Motor neuron (in vitro differentiated cells): ENCODE data around the gene NR3C2. TPM values are rescaled to one million over a fixed set of nuclear protein-coding genes. Genes with fewer than 3 reads are reported as not detected.
A peak's percentile ranks its signal among the peaks of the same experiment; 100 is the strongest.

Source experiments
- ATAC-seq, 8 experiments: fragments of 200-7000 bp; cut with Tn5 transposase; replicated peaks in 6 of 8; 2 replicates each; pipeline ENCODE4 v1.8.0; 2021; ENCODE audit warnings: mild to moderate bottlenecking in 8 of 8, moderate library complexity in 8 of 8
- H3K27ac ChIP-seq, 2 donors: fragments of 250-450 bp; sonication (Bioruptor Pico); 2 replicates each; pipeline ENCODE4 v1.9.0; 2021; ENCODE audit warnings: antibody characterized with exemption in 2 of 2, mild to moderate bottlenecking in 2 of 2, moderate library complexity in 1 of 2
- H3K4me1 ChIP-seq, 2 donors: fragments of 250-450 bp; sonication (Bioruptor Pico); replicated peaks in 1 of 2; 2 replicates each; pipeline ENCODE4 v1.6.1; 2021; ENCODE audit warnings: antibody characterized with exemption in 2 of 2, mild to moderate bottlenecking in 2 of 2, moderate library complexity in 1 of 2
- H3K4me3 ChIP-seq, 5 donors: fragments of 250-450 bp; sonication (Bioruptor Pico); 2 replicates each; pipeline ENCODE4 v1.9.0; 2021; ENCODE audit warnings: antibody characterized with exemption in 5 of 5, mild to moderate bottlenecking in 5 of 5, moderate library complexity in 4 of 5
- WGBS, 10 experiments: fragments of 450-650 bp; shearing (Covaris generic); methylation state at CpG; one replicate each; pipeline ENCODE4 v1.0.0; 2022; 5-methylcytosine and 5-hydroxymethylcytosine counted together
- in situ Hi-C, 9 experiments: fragments of 400-800 bp; cut with MboI; loops; one replicate each; pipeline ENCODE4 v1.15.0; 2021; ENCODE audit warnings: low sequenced_read_pairs in 9 of 9, low pct_unique_long_range_greater_than_20kb in 2 of 9; ENCODE audit not compliant: unreplicated experiment in 9 of 9
- total RNA-seq, 8 experiments: library from RNA; unstranded; fragments of 300-600 nt; gene quantifications; 2 replicates each; pipeline versions ENCODE4 v1.2.3 to v1.2.4, GENCODE V29; 2022

NR3C2 gene
- total RNA-seq, 8 experiments from 2014 or later, result 0.25 to 8.3 (median 1.4) TPM

- no peak overlapping the region for H3K27ac ChIP-seq
- no peak overlapping the region for H3K4me3 ChIP-seq
- in situ Hi-C loops, result no loop called here
- no peak for ATAC-seq
- H3K4me1 ChIP-seq, result peaks cover 0 to under 1% of the 10 kb centered on the region in 2 donors
- WGBS, 10 experiments, result 61 to 100% (median 87%) methylated on average over 2 to 7 of the region's 7 CpGs; no CpG with 5 or more reads in 2 of the 10 experiments
Observed at GRCh38 chr4:148258535-148258934, 183.7 kb downstream of the NR3C2 start.

GRCh38 chr4:148255344-148255720 is 186.9 kb downstream of the NR3C2 start:
- ATAC-seq, result no peak
- Histone ChIP-seq H3K4me1 (no peaks in the 10 kb centered on the region), H3K4me3 (no peak overlapping the region), H3K27ac (no peak overlapping the region)
- in situ Hi-C loops, result no loop called here
- 38 to 100% (median 86%) methylated on average over 1 of the region's 1 CpG; no CpG with 5 or more reads in 3 of the 10 experiments for WGBS, 10 experiments

GRCh38 chr4:148254621-148255343 is 187.4 kb downstream of the NR3C2 start:
- WGBS, 10 experiments, result 71 to 100% (median 100%) methylated on average over 1 of the region's 1 CpG; no CpG with 5 or more reads in 2 of the 10 experiments
- no peak overlapping the region for H3K27ac ChIP-seq
- in situ Hi-C loops, result no loop called here
- ATAC-seq, result no peak
- H3K4me3 ChIP-seq, result no peak overlapping the region
- no peaks in the 10 kb centered on the region for H3K4me1 ChIP-seq

GRCh38 chr4:148253768-148254167 is 188.4 kb downstream of the NR3C2 start:
- in situ Hi-C loops, result no loop called here
- Histone ChIP-seq H3K4me1 (no peaks in the 10 kb centered on the region), H3K27ac (no peak overlapping the region), H3K4me3 (no peak overlapping the region)
- no peak for ATAC-seq
- 55 to 100% (median 86%) methylated on average over 1 to 4 of the region's 4 CpGs; no CpG with 5 or more reads in 1 of the 10 experiments for WGBS, 10 experiments

GRCh38 chr4:148248824-148249223 is 193.4 kb downstream of the NR3C2 start:
- WGBS, 10 experiments, result 18 to 91% (median 63%) methylated on average over 2 to 4 of the region's 4 CpGs
- H3K4me1 ChIP-seq, result no peaks in the 10 kb centered on the region
- no peak overlapping the region for H3K4me3 ChIP-seq
- H3K27ac ChIP-seq, result no peak overlapping the region
- in situ Hi-C loops, result no loop called here
- no peak for ATAC-seq

GRCh38 chr4:148245015-148245414 is 197.2 kb downstream of the NR3C2 start:
- WGBS, 10 experiments, result 33 to 100% (median 88%) methylated on average over 1 to 3 of the region's 3 CpGs
- ATAC-seq, result peak in 1 of 8 experiments; percentile 54
- no peak overlapping the region for H3K4me3 ChIP-seq
- no peak overlapping the region for H3K27ac ChIP-seq
- in situ Hi-C loops, result no loop called here
- no peaks in the 10 kb centered on the region for H3K4me1 ChIP-seq

GRCh38 chr4:148243837-148244236 is 198.4 kb downstream of the NR3C2 start:
- H3K4me3 ChIP-seq, result no peak overlapping the region
- 38 to 93% (median 72%) methylated on average over 2 to 6 of the region's 6 CpGs; no CpG with 5 or more reads in 2 of the 10 experiments for WGBS, 10 experiments
- in situ Hi-C loops, result no loop called here
- H3K4me1 ChIP-seq, result no peaks in the 10 kb centered on the region
- no peak for ATAC-seq
- no peak overlapping the region for H3K27ac ChIP-seq

GRCh38 chr4:148240241-148240640 is 202.0 kb downstream of the NR3C2 start:
- no peak overlapping the region for H3K27ac ChIP-seq
- in situ Hi-C loops, result no loop called here
- WGBS, 10 experiments, result 67 to 100% (median 100%) methylated on average over 1 to 3 of the region's 4 CpGs; no CpG with 5 or more reads in 1 of the 10 experiments
- H3K4me1 ChIP-seq, result no peaks in the 10 kb centered on the region
- no peak for ATAC-seq
- H3K4me3 ChIP-seq, result no peak overlapping the region

- Histone ChIP-seq H3K4me1 (no peaks in the 10 kb centered on the region), H3K27ac (no peak overlapping the region), H3K4me3 (no peak overlapping the region)
- in situ Hi-C loops, result no loop called here
- 5 to 89% (median 75%) methylated on average over 2 to 5 of the region's 5 CpGs; no CpG with 5 or more reads in 3 of the 10 experiments for WGBS, 10 experiments
- no peak for ATAC-seq
Observed at GRCh38 chr4:148239494-148239985, 202.7 kb downstream of the NR3C2 start.

- H3K27ac ChIP-seq, result no peak overlapping the region
- 21 to 100% (median 81%) methylated on average over 1 to 4 of the region's 4 CpGs for WGBS, 10 experiments
- no peak overlapping the region for H3K4me3 ChIP-seq
- in situ Hi-C loops, result no loop called here
- peak in 1 of 8 experiments; percentile 57 for ATAC-seq
- H3K4me1 ChIP-seq, result no peaks in the 10 kb centered on the region
Observed at GRCh38 chr4:148238811-148239493, 203.3 kb downstream of the NR3C2 start.

GRCh38 chr4:148238086-148238485 is 204.1 kb downstream of the NR3C2 start:
- in situ Hi-C loops, result no loop called here
- Histone ChIP-seq H3K4me3 (no peak overlapping the region), H3K27ac (no peak overlapping the region), H3K4me1 (no peaks in the 10 kb centered on the region)
- ATAC-seq, result no peak
- WGBS, 10 experiments, result 27 to 93% (median 54%) methylated on average over 2 to 3 of the region's 3 CpGs

GRCh38 chr4:148235809-148236208 is 206.4 kb downstream of the NR3C2 start:
- WGBS, 10 experiments, result 36 to 100% (median 87%) methylated on average over 2 to 3 of the region's 3 CpGs; no CpG with 5 or more reads in 1 of the 10 experiments
- H3K4me3 ChIP-seq, result no peak overlapping the region
- in situ Hi-C loops, result no loop called here
- no peak for ATAC-seq
- no peaks in the 10 kb centered on the region for H3K4me1 ChIP-seq
- H3K27ac ChIP-seq, result no peak overlapping the region

GRCh38 chr4:148229798-148230197 is 212.4 kb downstream of the NR3C2 start:
- H3K4me1 ChIP-seq, result no peaks in the 10 kb centered on the region
- 88 to 100% (median 100%) methylated on average over 1 of the region's 1 CpG; no CpG with 5 or more reads in 7 of the 10 experiments for WGBS, 10 experiments
- no peak overlapping the region for H3K27ac ChIP-seq
- H3K4me3 ChIP-seq, result no peak overlapping the region
- in situ Hi-C loops, result no loop called here
- no peak for ATAC-seq
